SK-N-MC (cell line): ENCODE results near the gene SLC7A11.

ENCODE experiments used
- EZH2 ChIP-seq: fragments of 200-600 bp; sonication (generic); IDR thresholded peaks from one replicate; pipeline ENCODE4 v1.6.1; 2017; ENCODE audit warnings: antibody characterized with exemption
- FOXP2 ChIP-seq: optimal IDR thresholded peaks from 2 replicates; pipeline ENCODE3; 2011; ENCODE audit warnings: mild to moderate bottlenecking, moderate library complexity; ENCODE audit not compliant: insufficient read depth; ENCODE audit errors: extremely low read length, control extremely low read depth
- POLR2AphosphoS5 ChIP-seq: IDR thresholded peaks from 2 replicates; pipeline ENCODE4 v1.6.1; 2012; ENCODE audit warnings: mild to moderate bottlenecking, low read depth, low read length, borderline replicate concordance

DNA sequence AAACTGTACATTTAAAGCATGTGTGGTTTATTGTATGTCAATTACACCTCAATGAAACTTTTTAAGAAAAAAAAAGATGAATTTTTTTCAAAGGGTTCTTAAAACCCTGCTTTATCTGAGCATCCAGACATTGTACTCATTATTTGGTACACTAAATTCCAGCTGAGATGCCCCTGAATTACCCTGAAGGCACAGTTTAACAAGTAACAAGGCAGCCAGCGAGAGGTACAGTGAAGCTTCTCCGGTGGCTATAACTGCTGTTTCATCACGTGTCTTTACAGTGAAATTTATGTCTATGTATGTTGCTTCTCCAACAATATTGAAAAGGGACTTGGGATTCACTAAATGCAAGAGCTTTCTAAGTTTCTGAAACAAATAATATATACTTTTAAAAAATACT lies 15.8 kb downstream of the SLC7A11 start:
- TF ChIP-seq FOXP2 (no peak), EZH2 (no peak), POLR2AphosphoS5 (no peak)
